ENCODE measurements around the gene MTA1.

DNA sequence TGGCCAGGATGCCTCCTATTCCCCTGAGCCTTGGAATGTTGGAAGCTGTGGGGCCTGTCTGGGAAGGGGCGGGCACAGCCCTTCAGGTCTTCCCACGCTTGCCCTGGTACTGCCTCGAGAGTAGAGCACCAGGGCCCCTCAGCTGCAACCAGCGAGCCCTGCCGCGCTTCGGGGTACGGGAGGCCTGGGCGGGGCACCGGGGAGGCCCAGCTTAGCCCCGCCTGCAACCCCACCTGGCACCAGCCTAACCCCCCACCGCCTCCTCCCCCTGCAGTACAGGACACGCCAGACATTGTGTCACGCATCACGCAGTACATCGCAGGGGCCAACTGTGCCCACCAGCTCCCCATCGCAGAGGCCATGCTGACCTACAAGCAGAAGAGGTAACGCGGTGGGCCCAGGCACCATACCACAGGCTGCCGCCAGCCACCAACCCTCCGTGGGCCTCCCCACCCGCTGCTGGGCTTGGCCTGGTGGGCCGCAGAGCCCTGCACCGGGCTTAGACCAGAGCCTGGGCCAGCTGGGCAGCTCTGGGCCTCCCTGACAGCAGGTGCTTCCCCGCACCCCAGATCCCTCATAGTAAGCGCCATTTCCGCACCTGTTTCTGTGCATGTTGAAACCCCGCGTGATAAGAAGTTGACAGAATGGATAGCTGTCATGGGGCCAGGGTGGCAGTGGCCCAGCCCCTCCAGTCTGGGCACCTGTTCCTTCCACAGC, 34.9 kb upstream of the MTA1 start:
- TF ChIP-seq EZH2 (IDR thresholded peaks at IDR 0.05; ENCODE audit: borderline replicate concordance, low read length): no peak
- no peak for TF ChIP-seq CTCF (IDR thresholded peaks at IDR 0.05; ENCODE audit: low read length)
